Measurements from ENCODE around the gene RNF187. TPM values are rescaled to one million over a fixed set of nuclear protein-coding genes. Genes with fewer than 3 reads are reported as not detected.

Gene RNF187
- total and polyA plus RNA-seq, 2 of the 13 experiments (the other 11 are each of a cell fraction or from before 2014, with no cell fraction given), result 41.3 to 59.4 TPM

- ATAC-seq (no peak), FAIRE-seq (no peak), DNase-seq (ENCODE audit: low spot score) (no peak)
- Histone ChIP-seq H3K9ac (ENCODE audit: insufficient read depth, low read depth, low read length) (no peak overlapping the region), H3K4me2 (ENCODE audit: low read depth, low read length) (no peak overlapping the region), H3K9me3 (ENCODE audit: low read length) (no peaks in the 10 kb centered on the region), H4K20me1 (ENCODE audit: insufficient read depth, low read length) (no peaks in the 10 kb centered on the region), H3K4me3 (replicated peaks in 1 of 3; ENCODE audit: insufficient read depth in 1 of 3, low read depth in 2 of 3, low read length in 3 of 3) (no peak overlapping the region), H3K27me3 (ENCODE audit: control insufficient read depth in 1 of 2, insufficient read depth in 2 of 2, low read length in 2 of 2) (peaks cover 0 to 15% of the 10 kb centered on the region in 2 experiments; a peak in 2 of 5 replicates), H3K79me2 (ENCODE audit: insufficient read depth, low read length) (no peaks in the 10 kb centered on the region), H3K27ac (ENCODE audit: extremely low read length, insufficient read depth, low read length) (no peak overlapping the region), H3K36me3 (replicated peaks in 1 of 2; ENCODE audit: control insufficient read depth in 1 of 2, insufficient read depth in 2 of 2, low read length in 2 of 2) (no peaks in the 10 kb centered on the region), H2AFZ (ENCODE audit: low read length) (no peak overlapping the region), H3K4me1 (ENCODE audit: insufficient read depth, low read length) (no peaks in the 10 kb centered on the region)
- TF ChIP-seq YY1 (IDR thresholded peaks at IDR 0.05; ENCODE audit: insufficient read depth, insufficient replicate concordance, low read depth, low read length) (no peak), NONO (IDR thresholded peaks at IDR 0.05) (no peak), NONO (CRISPR knock-in tag; conservative IDR thresholded peaks at IDR 0.05) (no peak), ZNF772 (CRISPR knock-in tag; IDR thresholded peaks at IDR 0.05) (no peak), GABPB1 (CRISPR knock-in tag; IDR thresholded peaks at IDR 0.05) (no peak), GRHL1 (CRISPR knock-in tag; conservative IDR thresholded peaks at IDR 0.05) (no peak), TBX2 (CRISPR knock-in tag; IDR thresholded peaks at IDR 0.05; ENCODE audit: borderline replicate concordance) (no peak), ZBTB42 (CRISPR knock-in tag; IDR thresholded peaks at IDR 0.05) (no peak), ATF6 (CRISPR knock-in tag; conservative IDR thresholded peaks at IDR 0.05) (no peak), ZSCAN25 (CRISPR knock-in tag; IDR thresholded peaks at IDR 0.05) (no peak)
- ChIA-PET CTCF (ENCODE audit: low intra/inter-chr PET ratio, low total read pairs) (no interaction called here), POLR2A (no interaction called here)
- BruUV-seq (replicated peaks), result no TSS peak
- 15% methylated on average over 5 of the region's 7 CpGs for WGBS (ENCODE audit: low lambda C conversion rate)
- intact Hi-C loops (cut with micrococcal nuclease; ENCODE audit: unreplicated experiment), result no loop called here
- in situ Hi-C loops (cut with HindIII; ENCODE audit: extremely low pct_ligation_motif_present, low pct_unique_long_range_greater_than_20kb), result no loop called here
These were observed 57.1 kb downstream of the RNF187 start for GRCh38 chr1:228544021-228544850.
